ENCODE results near the gene ITPR3. TPM values are rescaled to one million over a fixed set of nuclear protein-coding genes. Genes with fewer than 3 reads are reported as not detected.

The ITPR3 gene
- polyA plus RNA-seq, 1 donor (not counting 4 experiments of a cell fraction or from before 2014, with no cell fraction given), result 43.3 TPM

DNA sequence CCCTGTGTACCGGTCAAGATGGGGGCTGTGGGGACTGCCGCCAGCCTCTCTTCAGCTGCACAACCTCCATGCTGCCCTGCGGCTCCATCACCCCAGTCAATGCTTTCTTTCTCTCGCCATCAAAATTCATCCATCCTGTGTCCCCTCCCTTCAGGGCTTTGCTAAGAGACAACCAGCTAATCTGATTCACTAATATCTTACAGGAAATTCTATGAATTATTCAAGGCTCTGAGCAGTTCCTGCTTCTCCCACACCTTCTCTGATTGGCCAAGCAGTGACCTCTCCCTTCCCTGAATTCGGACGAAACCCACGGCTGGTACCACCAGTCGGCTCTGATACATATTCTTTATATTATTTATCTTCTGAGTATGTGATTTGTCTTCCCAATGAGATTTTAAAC, 13.8 kb downstream of the ITPR3 start:
- FAIRE-seq (no peak), DNase-seq (ENCODE audit: low read depth, low spot score) (no peak)
- dilution Hi-C loops (cut with MboI; ENCODE audit: extremely low pct_ligation_motif_present, low sequenced_read_pairs), result no loop called here
- H3K36me3 ChIP-seq (ENCODE audit: control insufficient read depth in 2 of 2, extremely low read depth in 1 of 2, insufficient read depth in 2 of 2, low read length in 2 of 2), result peaks cover 15 to 22% of the 10 kb centered on the region in 2 experiments
- peaks cover 30% of the 10 kb centered on the region for H3K4me1 ChIP-seq (ENCODE audit: control insufficient read depth, extremely low read depth, insufficient read depth, low read length)
- no peaks in the 10 kb centered on the region for H3K9me3 ChIP-seq (ENCODE audit: control insufficient read depth, low read depth, low read length)
- peaks cover 37% of the 10 kb centered on the region for H4K20me1 ChIP-seq (ENCODE audit: control insufficient read depth, extremely low read depth, insufficient read depth, low read length)
- no peaks in the 10 kb centered on the region for H3K27me3 ChIP-seq (ENCODE audit: control insufficient read depth, extremely low read depth, insufficient read depth, low read length)
- no peak overlapping the region for H2AFZ ChIP-seq (ENCODE audit: control insufficient read depth, low read length)
- no peak overlapping the region for H3K27ac ChIP-seq (ENCODE audit: control insufficient read depth, insufficient read depth, low read length)
- TF ChIP-seq EZH2 (IDR thresholded peaks at IDR 0.05; ENCODE audit: low read length), result no peak
- TF ChIP-seq, protein P1, sequence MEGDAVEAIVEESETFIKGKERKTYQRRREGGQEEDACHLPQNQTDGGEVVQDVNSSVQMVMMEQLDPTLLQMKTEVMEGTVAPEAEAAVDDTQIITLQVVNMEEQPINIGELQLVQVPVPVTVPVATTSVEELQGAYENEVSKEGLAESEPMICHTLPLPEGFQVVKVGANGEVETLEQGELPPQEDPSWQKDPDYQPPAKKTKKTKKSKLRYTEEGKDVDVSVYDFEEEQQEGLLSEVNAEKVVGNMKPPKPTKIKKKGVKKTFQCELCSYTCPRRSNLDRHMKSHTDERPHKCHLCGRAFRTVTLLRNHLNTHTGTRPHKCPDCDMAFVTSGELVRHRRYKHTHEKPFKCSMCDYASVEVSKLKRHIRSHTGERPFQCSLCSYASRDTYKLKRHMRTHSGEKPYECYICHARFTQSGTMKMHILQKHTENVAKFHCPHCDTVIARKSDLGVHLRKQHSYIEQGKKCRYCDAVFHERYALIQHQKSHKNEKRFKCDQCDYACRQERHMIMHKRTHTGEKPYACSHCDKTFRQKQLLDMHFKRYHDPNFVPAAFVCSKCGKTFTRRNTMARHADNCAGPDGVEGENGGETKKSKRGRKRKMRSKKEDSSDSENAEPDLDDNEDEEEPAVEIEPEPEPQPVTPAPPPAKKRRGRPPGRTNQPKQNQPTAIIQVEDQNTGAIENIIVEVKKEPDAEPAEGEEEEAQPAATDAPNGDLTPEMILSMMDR (optimal IDR thresholded peaks at IDR 0.05 in 1 of 3, IDR thresholded peaks at IDR 0.05 in 1 of 3, conservative IDR thresholded peaks at IDR 0.05 in 1 of 3; ENCODE audit: extremely low read depth in 1 of 3, insufficient read depth in 2 of 3, low read length in 3 of 3), result no peak
- peaks cover 8% of the 10 kb centered on the region for H3K9me1 ChIP-seq (ENCODE audit: control insufficient read depth, extremely low read depth, insufficient read depth, low read length)
- H3K4me3 ChIP-seq (ENCODE audit: control insufficient read depth in 2 of 3, extremely low read depth in 1 of 3, insufficient read depth in 2 of 3, low read depth in 1 of 3, low read length in 3 of 3), result no peak overlapping the region
- peaks cover 87% of the 10 kb centered on the region for H3K79me2 ChIP-seq (ENCODE audit: control insufficient read depth, insufficient read depth, low read length)
- H3K4me2 ChIP-seq (ENCODE audit: control insufficient read depth, extremely low read depth, insufficient read depth, low read depth, low read length), result no peak overlapping the region
- no peak overlapping the region for H3K9ac ChIP-seq (ENCODE audit: control insufficient read depth, extremely low read depth, insufficient read depth, low read length)

DNA sequence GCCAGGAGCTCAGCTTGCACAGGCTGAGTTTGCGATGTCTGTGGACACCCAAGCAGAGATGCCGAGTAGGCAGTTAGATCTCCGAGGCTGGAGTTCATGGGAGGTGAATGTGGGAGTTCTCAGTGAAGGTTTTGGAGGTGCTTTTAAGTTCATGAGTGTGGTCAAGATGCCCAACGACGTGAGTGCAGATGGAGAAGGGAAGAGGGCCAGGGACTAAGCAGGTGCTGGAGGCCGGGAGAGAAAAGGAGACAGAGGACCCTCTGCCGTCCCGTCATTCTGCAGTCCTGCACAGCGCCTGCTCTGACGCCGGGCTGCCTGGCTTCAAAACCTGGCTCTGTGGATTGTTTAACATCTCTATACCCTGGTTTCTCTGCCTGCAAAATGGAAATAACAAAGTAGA, 15.5 kb downstream of the ITPR3 start:
- no peak for FAIRE-seq
- Histone ChIP-seq H3K79me2 (ENCODE audit: control insufficient read depth, insufficient read depth, low read length) (peaks cover 80% of the 10 kb centered on the region), H3K4me1 (ENCODE audit: control insufficient read depth, extremely low read depth, insufficient read depth, low read length) (peaks cover 39% of the 10 kb centered on the region)

More for the DNA sequence above, 15.5 kb downstream of the ITPR3 start:
- Histone ChIP-seq H4K20me1 (ENCODE audit: control insufficient read depth, extremely low read depth, insufficient read depth, low read length) (peaks cover 44% of the 10 kb centered on the region), H3K9me3 (ENCODE audit: control insufficient read depth, low read depth, low read length) (no peaks in the 10 kb centered on the region), H3K27ac (ENCODE audit: control insufficient read depth, insufficient read depth, low read length) (no peak overlapping the region), H2AFZ (ENCODE audit: control insufficient read depth, low read length) (no peak overlapping the region), H3K9me1 (ENCODE audit: control insufficient read depth, extremely low read depth, insufficient read depth, low read length) (peaks cover 15% of the 10 kb centered on the region), H3K9ac (ENCODE audit: control insufficient read depth, extremely low read depth, insufficient read depth, low read length) (no peak overlapping the region), H3K4me3 (ENCODE audit: control insufficient read depth in 2 of 3, extremely low read depth in 1 of 3, insufficient read depth in 2 of 3, low read depth in 1 of 3, low read length in 3 of 3) (no peak overlapping the region), H3K36me3 (ENCODE audit: control insufficient read depth in 2 of 2, extremely low read depth in 1 of 2, insufficient read depth in 2 of 2, low read length in 2 of 2) (peaks cover 19 to 21% of the 10 kb centered on the region in 2 experiments), H3K27me3 (ENCODE audit: control insufficient read depth, extremely low read depth, insufficient read depth, low read length) (no peaks in the 10 kb centered on the region), H3K4me2 (ENCODE audit: control insufficient read depth, extremely low read depth, insufficient read depth, low read depth, low read length) (no peak overlapping the region)
- TF ChIP-seq EZH2 (IDR thresholded peaks at IDR 0.05; ENCODE audit: low read length), result no peak
- TF ChIP-seq, protein P1 (optimal IDR thresholded peaks at IDR 0.05 in 1 of 3, IDR thresholded peaks at IDR 0.05 in 1 of 3, conservative IDR thresholded peaks at IDR 0.05 in 1 of 3; ENCODE audit: extremely low read depth in 1 of 3, insufficient read depth in 2 of 3, low read length in 3 of 3), result no peak
- DNase-seq (ENCODE audit: low read depth, low spot score), result no peak
- dilution Hi-C loops (cut with MboI; ENCODE audit: extremely low pct_ligation_motif_present, low sequenced_read_pairs), result no loop called here

All from keratinocyte (primary cell).